Mammary epithelial cell (primary cell): ENCODE data around the gene FREM3.

ENCODE experiments used
- EZH2 ChIP-seq: IDR thresholded peaks from 2 replicates; pipeline ENCODE4 v1.6.1; 2012; ENCODE audit warnings: low read length, inconsistent platforms, borderline replicate concordance
- TF ChIP-seq, protein P1 (sequence below), 2 donors: IDR thresholded peaks in 1 of 2; conservative IDR thresholded peaks in 1 of 2; 2 replicates each; pipeline ENCODE4 v1.5.1; 2011 to 2012; ENCODE audit warnings: inconsistent platforms in 2 of 2, low read length in 2 of 2, mild to moderate bottlenecking in 2 of 2, control low read depth in 1 of 2, low read depth in 1 of 2; ENCODE audit not compliant: insufficient read depth in 1 of 2; ENCODE audit errors: extremely low read depth in 1 of 2

- TF ChIP-seq EZH2, result no peak
- TF ChIP-seq, protein P1, sequence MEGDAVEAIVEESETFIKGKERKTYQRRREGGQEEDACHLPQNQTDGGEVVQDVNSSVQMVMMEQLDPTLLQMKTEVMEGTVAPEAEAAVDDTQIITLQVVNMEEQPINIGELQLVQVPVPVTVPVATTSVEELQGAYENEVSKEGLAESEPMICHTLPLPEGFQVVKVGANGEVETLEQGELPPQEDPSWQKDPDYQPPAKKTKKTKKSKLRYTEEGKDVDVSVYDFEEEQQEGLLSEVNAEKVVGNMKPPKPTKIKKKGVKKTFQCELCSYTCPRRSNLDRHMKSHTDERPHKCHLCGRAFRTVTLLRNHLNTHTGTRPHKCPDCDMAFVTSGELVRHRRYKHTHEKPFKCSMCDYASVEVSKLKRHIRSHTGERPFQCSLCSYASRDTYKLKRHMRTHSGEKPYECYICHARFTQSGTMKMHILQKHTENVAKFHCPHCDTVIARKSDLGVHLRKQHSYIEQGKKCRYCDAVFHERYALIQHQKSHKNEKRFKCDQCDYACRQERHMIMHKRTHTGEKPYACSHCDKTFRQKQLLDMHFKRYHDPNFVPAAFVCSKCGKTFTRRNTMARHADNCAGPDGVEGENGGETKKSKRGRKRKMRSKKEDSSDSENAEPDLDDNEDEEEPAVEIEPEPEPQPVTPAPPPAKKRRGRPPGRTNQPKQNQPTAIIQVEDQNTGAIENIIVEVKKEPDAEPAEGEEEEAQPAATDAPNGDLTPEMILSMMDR (conservative IDR thresholded peaks at IDR 0.05 in 1 of 2, IDR thresholded peaks at IDR 0.05 in 1 of 2; ENCODE audit: extremely low read depth in 1 of 2, insufficient read depth in 1 of 2, low read depth in 1 of 2, low read length in 2 of 2), result no peak
Measured at GRCh38 chr4:143658336-143658735, 42.1 kb downstream of the FREM3 start.
